ENCODE measurements around the gene ARMH2.
"Not testable (repeated sequence)": the region's sequence is repeated elsewhere in the genome, so short reads cannot be mapped to it uniquely, and the experiment has no call there.

Gene ARMH2

DNA sequence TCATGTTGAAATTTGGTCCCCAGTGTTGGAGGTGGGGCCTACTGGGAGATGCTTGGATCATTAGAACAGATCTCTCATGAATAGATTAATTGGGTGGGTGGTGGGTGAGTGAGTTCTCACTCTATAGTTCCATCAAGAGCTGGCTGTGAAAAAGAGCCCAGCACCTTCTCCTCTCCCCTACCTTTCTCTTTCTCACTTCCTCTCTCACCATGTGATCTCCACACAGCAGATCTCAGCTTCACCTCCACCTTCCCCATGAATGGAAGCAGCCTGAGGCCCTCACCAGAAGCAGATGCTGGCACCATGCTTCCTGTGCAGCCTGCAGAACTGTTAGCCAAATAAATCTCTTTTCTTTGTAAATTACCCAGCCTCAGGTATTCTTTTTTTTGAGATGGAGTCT, 36.9 kb downstream of the ARMH2 start:
- peak overlapping the region; percentile 73; the same call in 1 of the 2 replicates for H3K27ac ChIP-seq
- TF ChIP-seq CTCF (conservative IDR thresholded peaks at IDR 0.05) = no peak

GRCh38 chr6:24761193-24761835, 37.4 kb downstream of the ARMH2 start:
- peak overlapping the region; percentile 73; the same call in 1 of the 2 replicates for H3K27ac ChIP-seq
- no peak for TF ChIP-seq CTCF (conservative IDR thresholded peaks at IDR 0.05)

DNA sequence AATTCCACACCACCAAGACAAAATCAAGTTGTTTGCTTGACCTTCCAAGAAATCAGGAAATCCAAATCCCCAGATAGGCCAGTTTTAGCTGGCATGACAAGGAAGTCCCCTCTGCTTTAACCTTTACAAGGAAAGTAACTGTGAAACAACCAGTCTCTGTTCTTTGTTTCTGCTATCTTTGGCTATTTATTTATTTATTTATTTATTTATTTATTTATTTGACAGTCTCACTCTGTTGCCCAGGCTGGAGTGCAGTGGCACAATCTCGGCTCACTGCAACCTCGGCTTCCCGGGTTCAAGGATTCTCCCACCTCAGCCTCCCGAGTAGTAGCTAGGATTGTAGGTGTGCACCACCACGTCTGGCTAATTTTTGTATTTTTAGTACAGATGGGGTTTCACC, 38.5 kb downstream of the ARMH2 start:
- no peak for TF ChIP-seq CTCF (conservative IDR thresholded peaks at IDR 0.05)
- no peak overlapping the region for H3K27ac ChIP-seq

- TF ChIP-seq CTCF (conservative IDR thresholded peaks at IDR 0.05) = no peak
- H3K27ac ChIP-seq = no peak overlapping the region
Measured at GRCh38 chr6:24759718-24760117, 39.0 kb downstream of the ARMH2 start.

GRCh38 chr6:24757611-24758010, 41.1 kb downstream of the ARMH2 start:
- no peak overlapping the region for H3K27ac ChIP-seq
- TF ChIP-seq CTCF (conservative IDR thresholded peaks at IDR 0.05) = no peak

- TF ChIP-seq CTCF (conservative IDR thresholded peaks at IDR 0.05) = no peak
- H3K27ac ChIP-seq = no peak overlapping the region
Measured at GRCh38 chr6:24755279-24755678, 43.4 kb downstream of the ARMH2 start.

GRCh38 chr6:24754378-24754777, 44.3 kb downstream of the ARMH2 start:
- not testable (repeated sequence) for H3K27ac ChIP-seq

- no peak overlapping the region for H3K27ac ChIP-seq
- no peak for TF ChIP-seq CTCF (conservative IDR thresholded peaks at IDR 0.05)
Measured at GRCh38 chr6:24753545-24753944, 45.2 kb downstream of the ARMH2 start.

Data from VCaP (cell line).